Tongue (tissue), 2 donors: ENCODE measurements around the gene ZNF318. TPM values are rescaled to one million over a fixed set of nuclear protein-coding genes. Genes with fewer than 3 reads are reported as not detected.

Experiments
- small RNA-seq: library from RNA; depleted of rRNA; stranded (forward); fragments of <200 nt; gene quantifications from one replicate; pipeline ENCODE3, GENCODE V24; 2014; ENCODE audit warnings: low replicate concordance
- total RNA-seq: library from RNA; depleted of rRNA; stranded (reverse); fragments of >200 nt; gene quantifications from one replicate; pipeline ENCODE4 v1.2.3, GENCODE V29; 2014

Gene ZNF318
- total RNA-seq, 1 donor from 2014 or later = 13.0 TPM

Small RNA genes within 50 kb of the gene (small RNA-seq; reads per million reads assigned to genes)
- gene AL590383.1 (not detected), gene RPL12P47 (not detected)

Other genes with a start within 250 kb of the ZNF318 start
- gene SRF, start 198.4 kb downstream of the ZNF318 start, total RNA-seq = 28.3 TPM
- gene CUL9, start 187.5 kb downstream of the ZNF318 start, total RNA-seq = 16.3 TPM
- gene DNPH1, start 140.2 kb downstream of the ZNF318 start, total RNA-seq = 33.0 TPM
- 0.10 TPM for gene TTBK1, start 126.2 kb downstream of the ZNF318 start, total RNA-seq
- gene SLC22A7, start 71.4 kb downstream of the ZNF318 start, total RNA-seq = not detected
- gene CRIP3, start 60.8 kb downstream of the ZNF318 start, total RNA-seq = 0.62 TPM
- 13.4 TPM for gene ABCC10, start 57.9 kb upstream of the ZNF318 start, total RNA-seq
- 5.2 TPM for gene DLK2, start 85.9 kb upstream of the ZNF318 start, total RNA-seq
- gene TJAP1, start 107.9 kb upstream of the ZNF318 start, total RNA-seq = 26.8 TPM
- 0.51 TPM for gene LRRC73, start 140.7 kb upstream of the ZNF318 start, total RNA-seq
- 86.8 TPM for gene YIPF3, start 147.3 kb upstream of the ZNF318 start, total RNA-seq
- gene POLR1C, start 147.4 kb upstream of the ZNF318 start, total RNA-seq = 21.8 TPM
- gene XPO5, start 206.4 kb upstream of the ZNF318 start, total RNA-seq = 22.9 TPM
- 12.4 TPM for gene POLH, start 206.5 kb upstream of the ZNF318 start, total RNA-seq